Measurements from ENCODE around the gene KANSL1L.

DNA sequence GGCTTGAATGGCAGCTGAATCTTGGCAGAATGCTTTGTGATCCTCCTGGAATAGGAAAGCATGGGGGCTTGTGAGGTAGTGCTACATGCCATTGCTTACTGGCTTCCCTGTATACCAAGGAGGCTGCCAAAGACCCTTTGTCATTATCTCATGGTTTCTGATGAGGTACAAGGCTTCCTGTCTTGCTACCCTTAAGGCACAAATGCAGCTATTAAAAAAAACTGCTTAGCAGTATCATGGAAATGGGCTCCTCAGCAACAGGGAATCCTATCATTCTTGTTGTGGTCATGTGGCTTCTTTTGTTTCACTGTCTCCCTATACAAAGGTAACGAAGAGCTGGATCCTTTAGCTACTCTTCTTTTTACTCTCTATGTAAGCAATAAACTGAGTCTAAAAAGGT lies 6.6 kb upstream of the KANSL1L start:
- no peak for TF ChIP-seq TAF1 (IDR thresholded peaks at IDR 0.05; ENCODE audit: borderline replicate concordance, low read depth, low read length)
- TF ChIP-seq, protein P1, sequence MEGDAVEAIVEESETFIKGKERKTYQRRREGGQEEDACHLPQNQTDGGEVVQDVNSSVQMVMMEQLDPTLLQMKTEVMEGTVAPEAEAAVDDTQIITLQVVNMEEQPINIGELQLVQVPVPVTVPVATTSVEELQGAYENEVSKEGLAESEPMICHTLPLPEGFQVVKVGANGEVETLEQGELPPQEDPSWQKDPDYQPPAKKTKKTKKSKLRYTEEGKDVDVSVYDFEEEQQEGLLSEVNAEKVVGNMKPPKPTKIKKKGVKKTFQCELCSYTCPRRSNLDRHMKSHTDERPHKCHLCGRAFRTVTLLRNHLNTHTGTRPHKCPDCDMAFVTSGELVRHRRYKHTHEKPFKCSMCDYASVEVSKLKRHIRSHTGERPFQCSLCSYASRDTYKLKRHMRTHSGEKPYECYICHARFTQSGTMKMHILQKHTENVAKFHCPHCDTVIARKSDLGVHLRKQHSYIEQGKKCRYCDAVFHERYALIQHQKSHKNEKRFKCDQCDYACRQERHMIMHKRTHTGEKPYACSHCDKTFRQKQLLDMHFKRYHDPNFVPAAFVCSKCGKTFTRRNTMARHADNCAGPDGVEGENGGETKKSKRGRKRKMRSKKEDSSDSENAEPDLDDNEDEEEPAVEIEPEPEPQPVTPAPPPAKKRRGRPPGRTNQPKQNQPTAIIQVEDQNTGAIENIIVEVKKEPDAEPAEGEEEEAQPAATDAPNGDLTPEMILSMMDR (IDR thresholded peaks at IDR 0.05), result no peak
- TF ChIP-seq, protein P2, sequence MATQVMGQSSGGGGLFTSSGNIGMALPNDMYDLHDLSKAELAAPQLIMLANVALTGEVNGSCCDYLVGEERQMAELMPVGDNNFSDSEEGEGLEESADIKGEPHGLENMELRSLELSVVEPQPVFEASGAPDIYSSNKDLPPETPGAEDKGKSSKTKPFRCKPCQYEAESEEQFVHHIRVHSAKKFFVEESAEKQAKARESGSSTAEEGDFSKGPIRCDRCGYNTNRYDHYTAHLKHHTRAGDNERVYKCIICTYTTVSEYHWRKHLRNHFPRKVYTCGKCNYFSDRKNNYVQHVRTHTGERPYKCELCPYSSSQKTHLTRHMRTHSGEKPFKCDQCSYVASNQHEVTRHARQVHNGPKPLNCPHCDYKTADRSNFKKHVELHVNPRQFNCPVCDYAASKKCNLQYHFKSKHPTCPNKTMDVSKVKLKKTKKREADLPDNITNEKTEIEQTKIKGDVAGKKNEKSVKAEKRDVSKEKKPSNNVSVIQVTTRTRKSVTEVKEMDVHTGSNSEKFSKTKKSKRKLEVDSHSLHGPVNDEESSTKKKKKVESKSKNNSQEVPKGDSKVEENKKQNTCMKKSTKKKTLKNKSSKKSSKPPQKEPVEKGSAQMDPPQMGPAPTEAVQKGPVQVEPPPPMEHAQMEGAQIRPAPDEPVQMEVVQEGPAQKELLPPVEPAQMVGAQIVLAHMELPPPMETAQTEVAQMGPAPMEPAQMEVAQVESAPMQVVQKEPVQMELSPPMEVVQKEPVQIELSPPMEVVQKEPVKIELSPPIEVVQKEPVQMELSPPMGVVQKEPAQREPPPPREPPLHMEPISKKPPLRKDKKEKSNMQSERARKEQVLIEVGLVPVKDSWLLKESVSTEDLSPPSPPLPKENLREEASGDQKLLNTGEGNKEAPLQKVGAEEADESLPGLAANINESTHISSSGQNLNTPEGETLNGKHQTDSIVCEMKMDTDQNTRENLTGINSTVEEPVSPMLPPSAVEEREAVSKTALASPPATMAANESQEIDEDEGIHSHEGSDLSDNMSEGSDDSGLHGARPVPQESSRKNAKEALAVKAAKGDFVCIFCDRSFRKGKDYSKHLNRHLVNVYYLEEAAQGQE (IDR thresholded peaks at IDR 0.05; ENCODE audit: low read depth, low read length), result no peak
- no peak for TF ChIP-seq CHD2 (IDR thresholded peaks at IDR 0.05; ENCODE audit: low read length, partially characterized antibody)
- TF ChIP-seq GATA2 (CRISPR knock-in tag; IDR thresholded peaks at IDR 0.05), result no peak
- TF ChIP-seq, protein P3, sequence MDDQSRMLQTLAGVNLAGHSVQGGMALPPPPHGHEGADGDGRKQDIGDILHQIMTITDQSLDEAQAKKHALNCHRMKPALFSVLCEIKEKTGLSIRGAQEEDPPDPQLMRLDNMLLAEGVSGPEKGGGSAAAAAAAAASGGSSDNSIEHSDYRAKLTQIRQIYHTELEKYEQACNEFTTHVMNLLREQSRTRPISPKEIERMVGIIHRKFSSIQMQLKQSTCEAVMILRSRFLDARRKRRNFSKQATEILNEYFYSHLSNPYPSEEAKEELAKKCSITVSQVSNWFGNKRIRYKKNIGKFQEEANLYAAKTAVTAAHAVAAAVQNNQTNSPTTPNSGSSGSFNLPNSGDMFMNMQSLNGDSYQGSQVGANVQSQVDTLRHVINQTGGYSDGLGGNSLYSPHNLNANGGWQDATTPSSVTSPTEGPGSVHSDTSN (IDR thresholded peaks at IDR 0.05), result no peak
- TF ChIP-seq, protein P4, sequence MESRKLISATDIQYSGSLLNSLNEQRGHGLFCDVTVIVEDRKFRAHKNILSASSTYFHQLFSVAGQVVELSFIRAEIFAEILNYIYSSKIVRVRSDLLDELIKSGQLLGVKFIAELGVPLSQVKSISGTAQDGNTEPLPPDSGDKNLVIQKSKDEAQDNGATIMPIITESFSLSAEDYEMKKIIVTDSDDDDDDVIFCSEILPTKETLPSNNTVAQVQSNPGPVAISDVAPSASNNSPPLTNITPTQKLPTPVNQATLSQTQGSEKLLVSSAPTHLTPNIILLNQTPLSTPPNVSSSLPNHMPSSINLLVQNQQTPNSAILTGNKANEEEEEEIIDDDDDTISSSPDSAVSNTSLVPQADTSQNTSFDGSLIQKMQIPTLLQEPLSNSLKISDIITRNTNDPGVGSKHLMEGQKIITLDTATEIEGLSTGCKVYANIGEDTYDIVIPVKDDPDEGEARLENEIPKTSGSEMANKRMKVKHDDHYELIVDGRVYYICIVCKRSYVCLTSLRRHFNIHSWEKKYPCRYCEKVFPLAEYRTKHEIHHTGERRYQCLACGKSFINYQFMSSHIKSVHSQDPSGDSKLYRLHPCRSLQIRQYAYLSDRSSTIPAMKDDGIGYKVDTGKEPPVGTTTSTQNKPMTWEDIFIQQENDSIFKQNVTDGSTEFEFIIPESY (IDR thresholded peaks at IDR 0.05; ENCODE audit: borderline replicate concordance, low read depth), result no peak
- no peak for TF ChIP-seq FOXM1 (IDR thresholded peaks at IDR 0.05; ENCODE audit: low read depth)
- no peak for TF ChIP-seq POLR2AphosphoS5 (IDR thresholded peaks at IDR 0.05; ENCODE audit: low read depth, low read length)
